ENCODE measurements around the gene PPFIA2.
"Not testable (repeated sequence)": the region's sequence is repeated elsewhere in the genome, so short reads cannot be mapped to it uniquely, and the experiment has no call there.

Gene PPFIA2

DNA sequence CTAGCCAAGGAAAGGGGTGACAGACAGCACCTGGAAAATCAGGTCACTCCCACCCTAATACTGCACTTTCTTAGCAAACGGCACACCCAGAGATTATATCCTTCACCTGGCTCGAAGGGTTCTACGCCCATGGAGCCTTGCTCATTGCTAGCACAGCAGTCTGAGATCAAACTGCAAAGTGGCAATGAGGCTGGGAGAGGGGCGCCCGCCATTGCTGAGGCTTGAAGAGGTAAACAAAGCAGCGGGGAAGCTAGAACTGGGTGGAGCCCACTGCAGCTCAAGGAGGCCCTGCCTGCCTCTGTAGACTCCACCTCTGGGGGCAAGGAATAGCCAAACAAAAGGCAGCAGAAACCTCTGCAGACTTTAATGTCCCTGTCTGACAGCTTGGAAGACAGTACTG, 99.8 kb downstream of the PPFIA2 start:
- DNase-seq = not testable (repeated sequence)

DNA sequence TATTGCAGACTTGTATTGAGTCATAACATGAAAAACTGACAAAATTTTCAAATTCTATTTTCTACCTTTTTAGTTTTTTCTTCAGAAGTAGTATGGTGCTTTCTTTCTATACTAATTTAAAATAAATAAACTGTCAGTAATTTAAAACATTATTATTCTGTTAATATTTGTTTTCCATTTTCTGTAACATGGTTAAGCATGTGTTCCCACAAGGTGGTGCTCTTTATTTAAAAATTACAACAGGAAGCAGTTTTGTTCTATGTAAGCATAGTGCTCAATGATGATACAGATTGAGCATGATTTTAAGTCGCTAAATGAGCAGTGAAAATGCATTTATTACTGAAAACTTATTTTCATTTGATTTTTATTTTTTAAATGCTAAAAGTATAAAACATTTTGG, 114.6 kb downstream of the PPFIA2 start:
- DNase-seq = peak; percentile 60

DNA sequence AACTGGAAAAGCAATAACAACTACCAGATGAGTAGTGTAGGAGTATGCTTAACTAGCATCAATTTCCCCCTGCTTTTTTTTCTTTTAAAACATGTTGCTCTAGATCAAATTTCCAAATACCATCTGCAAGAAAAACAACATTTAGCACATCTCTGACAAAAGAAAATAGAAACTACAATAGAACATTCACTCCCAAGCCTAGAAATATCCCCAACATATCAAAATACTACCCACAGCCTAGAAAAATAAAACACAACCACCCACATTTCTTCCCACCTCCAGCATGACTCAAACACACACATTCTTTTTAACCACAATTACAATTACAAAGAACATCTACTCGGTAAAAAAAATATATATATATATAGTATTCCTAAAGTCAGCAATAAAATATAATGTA, 120.0 kb downstream of the PPFIA2 start:
- DNase-seq = no peak

GRCh38 chr12:81633127-81633526, 126.0 kb downstream of the PPFIA2 start:
- DNase-seq = peak; percentile 6

DNA sequence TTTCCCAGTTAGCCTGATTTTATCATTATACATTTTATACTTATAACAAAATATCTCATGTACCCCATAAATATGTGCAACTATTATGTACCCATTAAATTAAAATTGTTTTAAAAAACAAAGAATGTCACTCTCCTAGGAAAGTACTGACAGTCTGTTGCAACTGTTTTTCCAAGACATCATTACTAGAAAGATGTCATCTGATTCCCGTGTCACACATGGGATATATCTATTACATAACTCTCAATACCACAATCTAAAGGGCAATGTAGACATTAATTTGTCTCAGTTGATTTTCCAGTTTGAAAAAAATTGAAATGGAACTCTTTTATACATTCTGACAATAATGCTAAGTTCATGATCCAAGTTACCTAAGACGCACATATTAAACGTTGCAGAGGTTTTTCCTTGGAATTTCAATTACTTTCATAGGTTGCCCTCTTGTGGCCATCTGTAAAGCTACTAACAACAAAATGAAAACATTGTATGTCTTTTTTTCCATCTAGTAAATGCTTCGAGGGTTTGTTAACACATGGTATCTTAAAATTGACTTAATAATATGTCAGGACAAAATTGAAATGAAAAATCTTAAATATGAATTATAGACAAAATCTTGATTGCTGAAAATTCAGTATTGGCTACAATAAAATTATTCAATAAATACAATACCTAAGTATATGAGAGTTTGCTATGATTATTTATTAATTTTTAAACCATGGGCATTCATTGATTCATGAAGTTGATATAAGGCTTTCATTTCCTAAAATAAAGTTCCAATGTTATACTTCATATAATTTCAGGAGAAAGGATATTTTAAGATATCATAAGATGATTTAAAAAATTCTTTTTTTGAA, 131.6 kb downstream of the PPFIA2 start:
- DNase-seq = peak; percentile 70

DNA sequence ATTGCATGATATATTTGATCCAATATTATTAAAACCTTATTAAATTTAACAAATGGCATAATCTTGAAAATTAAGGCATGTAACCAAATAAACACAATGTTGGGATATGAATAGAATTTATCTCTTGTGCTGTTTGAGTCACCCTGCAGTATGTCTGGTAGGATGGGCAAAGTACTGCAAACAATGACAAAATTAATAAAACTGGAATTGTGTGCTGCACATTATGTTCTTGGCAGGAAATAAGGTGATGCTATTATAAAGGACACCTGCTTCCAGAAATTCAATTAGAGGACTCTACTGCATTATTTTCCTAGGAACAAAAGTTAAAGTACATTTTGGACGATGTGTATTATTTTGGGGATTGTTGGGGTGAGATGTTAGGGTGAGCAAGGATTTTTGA, 132.7 kb downstream of the PPFIA2 start:
- no peak for DNase-seq

- DNase-seq = no peak
These were observed 141.2 kb downstream of the PPFIA2 start for GRCh38 chr12:81617915-81618314.

DNA sequence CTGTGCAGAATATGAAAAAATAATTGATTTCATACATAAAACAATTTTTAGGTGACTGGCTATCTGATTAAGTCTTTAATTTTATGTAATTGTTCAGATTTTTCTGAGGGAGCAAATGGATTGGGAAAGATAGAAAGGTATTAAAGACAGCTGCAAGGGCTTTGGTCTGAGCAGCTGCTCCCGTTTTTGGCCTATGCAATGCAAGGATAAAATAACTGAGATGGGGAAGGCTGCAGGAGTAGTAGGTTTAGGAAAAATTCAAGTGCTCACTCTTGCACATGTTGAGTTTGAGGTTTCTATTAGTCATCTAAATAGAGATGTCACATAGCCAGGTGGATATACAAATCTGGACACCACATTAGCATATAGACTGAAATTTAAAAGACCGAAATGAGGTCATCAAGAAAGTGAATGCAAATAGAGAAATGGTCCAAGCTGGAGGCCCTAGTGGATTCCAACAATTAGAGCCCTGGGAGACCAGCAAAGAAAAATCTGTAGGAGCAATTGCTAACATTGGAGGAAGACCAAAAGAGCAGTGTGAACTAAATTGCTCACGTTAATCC, 144.0 kb downstream of the PPFIA2 start:
- DNase-seq = no peak

DNA sequence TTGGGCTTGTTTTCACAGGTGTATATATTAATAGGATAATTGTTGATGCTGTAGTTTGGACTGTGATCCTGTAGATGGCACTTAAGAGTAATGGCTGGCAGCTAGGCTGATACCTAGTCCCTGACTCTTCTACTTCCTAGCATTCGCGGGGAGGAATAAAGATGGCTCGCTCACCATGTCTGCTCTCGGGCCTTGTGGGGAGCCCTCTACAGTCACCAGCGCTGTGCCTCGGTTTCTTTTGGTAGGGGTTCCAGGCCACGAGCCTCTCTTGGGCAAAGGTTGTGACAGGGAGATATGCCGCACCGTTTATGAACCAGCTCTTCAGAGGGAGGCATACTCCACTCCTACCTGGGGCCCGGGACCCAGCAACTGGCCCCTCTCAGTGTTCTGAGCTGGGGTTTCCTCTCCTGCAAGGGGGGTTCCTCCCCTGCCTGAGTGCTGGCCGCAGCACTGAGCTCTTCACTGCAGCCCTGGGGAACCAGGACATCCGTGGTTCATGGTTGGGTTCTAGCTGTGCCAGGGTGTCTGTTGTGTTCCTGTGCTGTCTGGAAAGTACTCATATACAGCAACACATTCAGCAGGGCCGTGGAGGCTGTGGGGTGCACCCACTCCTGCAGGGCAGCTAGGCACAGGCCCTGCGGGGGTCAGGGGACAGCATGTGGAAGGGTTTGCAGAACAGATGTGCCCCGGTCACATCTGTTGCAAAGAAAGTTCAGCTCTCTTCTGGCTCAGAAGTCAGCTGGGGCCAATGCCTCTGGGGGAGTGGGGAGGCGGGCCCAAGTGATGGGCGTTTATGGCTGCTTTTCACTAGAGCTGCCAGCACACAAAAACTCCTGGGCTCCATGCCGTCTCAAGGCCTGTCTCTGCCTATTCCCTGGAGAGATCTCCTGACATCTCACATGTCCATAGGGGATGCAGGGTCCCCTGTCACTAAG, 147.9 kb downstream of the PPFIA2 start:
- DNase-seq = peak; percentile 33

- DNase-seq = peak; percentile 81
These were observed 161.1 kb downstream of the PPFIA2 start for GRCh38 chr12:81597928-81598604.

DNA sequence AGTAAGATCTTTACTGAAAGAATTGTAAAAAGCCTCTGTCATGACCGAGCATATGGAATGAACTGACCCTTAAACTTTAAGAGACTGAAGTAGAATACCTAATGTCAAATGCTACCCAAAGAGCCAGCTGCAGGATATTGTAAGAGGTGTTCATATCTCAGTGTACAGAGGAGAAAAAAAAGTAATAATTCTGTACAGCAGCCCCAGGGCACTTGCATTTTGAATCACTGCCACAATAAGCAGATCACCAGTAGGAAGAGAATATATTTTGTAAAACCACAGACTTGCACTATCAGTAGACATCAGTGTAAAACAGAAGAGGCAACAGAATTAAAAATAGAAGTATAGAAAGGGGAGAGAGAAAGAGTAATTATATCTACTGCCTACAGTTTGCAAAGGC, 162.6 kb downstream of the PPFIA2 start:
- peak; percentile 62 for DNase-seq

DNA sequence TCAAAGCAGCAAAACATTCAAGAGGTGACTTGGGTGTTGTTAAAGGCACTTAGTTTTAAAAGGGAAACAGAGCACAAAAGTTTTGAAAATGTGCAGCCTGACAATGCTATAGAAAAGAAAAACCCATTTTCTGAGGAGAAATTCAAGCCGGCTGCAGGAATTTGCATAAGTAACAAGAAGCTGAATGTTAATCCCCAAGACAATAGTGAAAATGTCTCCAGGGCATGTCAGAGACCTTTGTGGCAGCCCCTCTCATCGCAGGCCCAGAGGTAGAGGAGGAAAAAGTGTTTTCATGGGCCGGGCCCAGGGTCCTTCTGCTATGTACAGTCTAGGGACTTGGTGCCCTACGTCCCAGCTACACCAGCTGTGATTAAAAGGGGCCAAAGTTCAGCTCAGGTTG, 167.9 kb downstream of the PPFIA2 start:
- DNase-seq = no peak

DNA sequence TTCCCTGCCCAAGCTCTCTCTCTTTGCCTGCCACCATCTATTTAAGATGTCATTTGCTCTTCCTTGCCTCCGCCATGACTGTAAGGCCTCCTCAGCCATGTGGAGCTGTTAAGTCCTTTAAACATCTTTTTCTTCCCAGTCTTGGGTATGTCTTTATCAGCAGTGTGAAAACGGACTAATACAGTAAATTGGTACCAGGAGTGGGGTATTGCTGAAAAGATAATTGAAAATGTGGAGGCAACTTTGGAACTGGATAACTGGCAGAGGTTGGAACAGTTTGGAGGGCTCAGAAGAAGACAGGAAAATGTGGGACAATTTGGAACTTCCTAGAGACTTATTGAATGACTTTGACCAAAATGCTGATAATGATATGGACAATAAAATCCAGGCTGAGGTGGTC, 168.4 kb downstream of the PPFIA2 start:
- DNase-seq = not testable (repeated sequence)

GRCh38 chr12:81588235-81589008, 170.7 kb downstream of the PPFIA2 start:
- no peak for DNase-seq

- DNase-seq = no peak
These were observed 173.4 kb downstream of the PPFIA2 start for GRCh38 chr12:81585787-81586186.

DNA sequence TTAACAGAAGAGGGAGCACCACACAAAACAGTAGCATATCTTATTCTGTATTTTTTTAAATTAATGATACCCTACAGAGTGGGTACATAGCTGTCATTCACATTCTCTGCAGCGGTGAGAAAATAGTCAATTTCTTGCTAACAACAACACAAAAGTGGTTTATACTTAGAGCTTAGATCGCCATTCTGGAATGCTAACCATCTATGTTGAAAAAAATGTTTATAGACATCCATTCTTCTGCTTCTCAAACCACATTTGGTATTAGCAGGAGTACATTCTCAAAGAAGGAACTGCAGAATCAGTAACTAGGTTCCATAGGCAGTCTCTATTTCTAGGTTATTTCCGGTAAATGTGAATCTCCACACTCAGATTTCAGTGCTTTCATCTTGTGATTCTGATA, 185.9 kb downstream of the PPFIA2 start:
- DNase-seq = no peak

DNA sequence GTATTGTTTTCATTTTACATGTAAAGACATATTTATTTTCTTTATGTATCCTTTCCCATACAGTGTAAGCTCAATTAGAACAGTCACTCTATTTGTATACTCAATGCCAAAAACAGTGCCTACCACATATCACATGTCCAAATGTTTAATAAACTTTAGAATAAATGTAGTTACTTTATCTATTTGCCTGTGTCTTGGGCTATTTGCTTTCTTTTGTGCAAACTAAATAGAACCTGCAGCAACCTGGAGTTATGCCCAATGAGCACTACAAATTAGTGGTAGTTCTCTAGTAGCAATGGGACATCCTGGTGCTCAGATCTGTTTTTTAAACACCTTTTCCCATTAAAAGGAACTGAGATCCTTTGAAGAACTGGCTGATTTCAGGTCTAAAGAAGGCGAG, 186.7 kb downstream of the PPFIA2 start:
- DNase-seq = no peak

DNA sequence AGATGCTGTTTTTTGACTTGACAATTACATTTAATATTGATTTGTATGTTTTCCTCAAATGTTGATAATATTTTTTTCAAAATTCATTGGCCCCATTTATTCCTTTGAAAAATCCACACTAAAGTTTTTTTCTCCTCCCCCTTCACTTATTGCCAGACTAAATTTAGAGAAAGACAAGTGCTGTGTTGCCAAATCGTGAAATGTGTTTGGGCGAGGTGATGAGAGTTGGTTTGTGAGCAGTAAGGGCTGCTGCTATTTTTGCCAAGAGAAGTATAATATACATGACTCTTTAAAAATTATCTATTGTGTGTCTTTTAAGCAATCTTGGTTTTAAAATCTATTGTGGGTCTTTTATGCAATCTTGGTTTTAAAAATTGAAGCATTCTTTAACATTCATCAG, 188.9 kb downstream of the PPFIA2 start:
- no peak for DNase-seq

GRCh38 chr12:81564237-81564636, 194.9 kb downstream of the PPFIA2 start:
- DNase-seq = no peak

DNA sequence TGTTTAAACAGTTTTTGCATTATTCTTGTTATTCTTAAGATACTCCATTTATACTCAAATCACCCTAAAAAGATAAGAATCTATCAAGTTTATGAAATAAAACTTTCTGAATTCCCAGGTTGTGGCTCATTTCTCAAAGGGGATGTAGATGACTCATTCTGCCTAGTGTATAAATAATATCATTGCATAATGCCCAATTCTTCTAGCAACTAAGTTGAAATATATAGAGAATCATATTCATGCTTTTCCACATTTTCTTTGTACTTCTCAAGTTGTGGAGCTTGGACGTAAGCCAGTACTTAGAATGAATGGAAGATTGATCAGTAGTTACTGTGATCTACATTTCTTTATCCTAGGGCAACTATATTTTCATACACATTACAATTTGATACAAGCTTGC, 201.1 kb downstream of the PPFIA2 start:
- no peak for DNase-seq

GRCh38 chr12:81546811-81547210, 212.3 kb downstream of the PPFIA2 start:
- no peak for DNase-seq

GRCh38 chr12:81543621-81544139, 215.5 kb downstream of the PPFIA2 start:
- no peak for DNase-seq
